ENCODE data around the gene CUEDC2.

The CUEDC2 gene

DNA sequence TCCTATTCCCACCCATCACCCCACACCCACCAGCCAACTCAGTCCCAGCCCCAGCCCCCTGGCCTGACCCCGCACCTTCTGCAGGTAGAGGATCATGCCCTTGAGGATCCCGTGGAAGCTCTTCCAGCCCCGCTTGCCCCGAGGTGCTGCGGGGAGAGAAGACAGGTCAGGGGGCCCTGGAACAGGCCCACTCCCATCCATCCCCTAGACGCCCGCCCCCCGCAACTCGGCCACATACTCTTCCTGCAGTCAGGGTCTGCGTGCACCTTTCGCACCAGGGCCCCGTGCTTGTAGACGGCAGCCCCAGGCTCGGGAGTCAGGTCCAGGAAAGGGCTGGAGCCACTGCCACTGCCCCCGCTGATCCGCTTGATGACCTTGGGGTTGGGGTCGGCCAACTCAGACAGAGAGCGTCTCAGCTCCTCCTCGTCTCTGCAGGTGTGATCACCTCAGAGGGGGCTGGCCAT, 27.2 kb downstream of the CUEDC2 start:
- ChIA-PET CTCF (interaction anchor here (0.7 to 7.2 kb wide), 6 partner anchors 8 to 235 kb away, joined by 3 to 41 read pairs (median 10); no protein-coding TSS in a partner anchor), POLR2A (interaction anchor here (2.1 kb wide), 1 partner anchor 15 kb away, joined by 8 read pairs; the partner anchor contains the start of gene FBXL15)
- Histone ChIP-seq H3K36me3 (ENCODE audit: control insufficient read depth in 2 of 2, insufficient read depth in 1 of 2, low read length in 2 of 2) (peaks cover 0 to 13% of the 10 kb centered on the region in 2 experiments; a peak in 1 of 3 replicates), H3K4me3 (ENCODE audit: low read depth, low read length) (no peak overlapping the region), H3K9me3 (ENCODE audit: control insufficient read depth, insufficient read depth, low read depth, low read length) (no peaks in the 10 kb centered on the region), H3K4me1 (ENCODE audit: control insufficient read depth, insufficient read depth, low read length) (no peaks in the 10 kb centered on the region; the same call in 1 of the 2 replicates), H3K27ac (ENCODE audit: extremely low read depth, low read depth, low read length) (no peak overlapping the region)
- TF ChIP-seq, protein P1, sequence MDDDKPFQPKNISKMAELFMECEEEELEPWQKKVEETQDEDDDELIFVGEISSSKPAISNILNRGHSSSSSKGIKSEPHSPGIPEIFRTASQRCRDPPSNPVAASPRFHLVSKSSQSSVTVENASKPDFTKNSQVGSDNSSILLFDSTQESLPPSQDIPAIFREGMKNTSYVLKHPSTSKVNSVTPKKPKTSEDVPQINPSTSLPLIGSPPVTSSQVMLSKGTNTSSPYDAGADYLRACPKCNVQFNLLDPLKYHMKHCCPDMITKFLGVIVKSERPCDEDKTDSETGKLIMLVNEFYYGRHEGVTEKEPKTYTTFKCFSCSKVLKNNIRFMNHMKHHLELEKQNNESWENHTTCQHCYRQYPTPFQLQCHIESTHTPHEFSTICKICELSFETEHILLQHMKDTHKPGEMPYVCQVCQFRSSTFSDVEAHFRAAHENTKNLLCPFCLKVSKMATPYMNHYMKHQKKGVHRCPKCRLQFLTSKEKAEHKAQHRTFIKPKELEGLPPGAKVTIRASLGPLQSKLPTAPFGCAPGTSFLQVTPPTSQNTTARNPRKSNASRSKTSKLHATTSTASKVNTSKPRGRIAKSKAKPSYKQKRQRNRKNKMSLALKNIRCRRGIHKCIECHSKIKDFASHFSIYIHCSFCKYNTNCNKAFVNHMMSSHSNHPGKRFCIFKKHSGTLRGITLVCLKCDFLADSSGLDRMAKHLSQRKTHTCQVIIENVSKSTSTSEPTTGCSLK (tag by site-specific recombination; IDR thresholded peaks at IDR 0.05): no peak
- TF ChIP-seq OVOL3 (tag by site-specific recombination; IDR thresholded peaks at IDR 0.05) (no peak), ZNF248 (tag by site-specific recombination; IDR thresholded peaks at IDR 0.05) (no peak), GLIS1 (tag by site-specific recombination; IDR thresholded peaks at IDR 0.05) (no peak), ZNF404 (tag by site-specific recombination; IDR thresholded peaks at IDR 0.05) (no peak), ZNF366 (tag by site-specific recombination; conservative IDR thresholded peaks at IDR 0.05) (no peak), ZNF768 (tag by site-specific recombination; IDR thresholded peaks at IDR 0.05) (no peak), ZNF843 (tag by site-specific recombination; IDR thresholded peaks at IDR 0.05) (no peak)
- TF ChIP-seq, protein P2, sequence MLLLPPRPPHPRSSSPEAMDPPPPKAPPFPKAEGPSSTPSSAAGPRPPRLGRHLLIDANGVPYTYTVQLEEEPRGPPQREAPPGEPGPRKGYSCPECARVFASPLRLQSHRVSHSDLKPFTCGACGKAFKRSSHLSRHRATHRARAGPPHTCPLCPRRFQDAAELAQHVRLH (tag by site-specific recombination; IDR thresholded peaks at IDR 0.05): no peak

- TF ChIP-seq, protein P3, sequence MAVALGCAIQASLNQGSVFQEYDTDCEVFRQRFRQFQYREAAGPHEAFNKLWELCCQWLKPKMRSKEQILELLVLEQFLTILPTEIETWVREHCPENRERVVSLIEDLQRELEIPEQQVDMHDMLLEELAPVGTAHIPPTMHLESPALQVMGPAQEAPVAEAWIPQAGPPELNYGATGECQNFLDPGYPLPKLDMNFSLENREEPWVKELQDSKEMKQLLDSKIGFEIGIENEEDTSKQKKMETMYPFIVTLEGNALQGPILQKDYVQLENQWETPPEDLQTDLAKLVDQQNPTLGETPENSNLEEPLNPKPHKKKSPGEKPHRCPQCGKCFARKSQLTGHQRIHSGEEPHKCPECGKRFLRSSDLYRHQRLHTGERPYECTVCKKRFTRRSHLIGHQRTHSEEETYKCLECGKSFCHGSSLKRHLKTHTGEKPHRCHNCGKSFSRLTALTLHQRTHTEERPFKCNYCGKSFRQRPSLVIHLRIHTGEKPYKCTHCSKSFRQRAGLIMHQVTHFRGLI (tag by site-specific recombination; IDR thresholded peaks at IDR 0.05): no peak
- TF ChIP-seq YY2 (tag by site-specific recombination; IDR thresholded peaks at IDR 0.05) (no peak), ZNF48 (tag by site-specific recombination; IDR thresholded peaks at IDR 0.05) (no peak), HOXC10 (CRISPR knock-in tag; IDR thresholded peaks at IDR 0.05) (no peak), ZNF112 (tag by site-specific recombination; IDR thresholded peaks at IDR 0.05) (no peak), ZBTB7A (tag by site-specific recombination; IDR thresholded peaks at IDR 0.05; ENCODE audit: low read depth) (no peak), KLF9 (tag by site-specific recombination; IDR thresholded peaks at IDR 0.05; ENCODE audit: low read depth) (no peak), ZNF350 (tag by site-specific recombination; IDR thresholded peaks at IDR 0.05) (no peak), ZNF169 (tag by site-specific recombination; IDR thresholded peaks at IDR 0.05) (no peak), ZNF830 (tag by site-specific recombination; IDR thresholded peaks at IDR 0.05; ENCODE audit: low read depth) (no peak), ZNF664 (tag by site-specific recombination; IDR thresholded peaks at IDR 0.05) (no peak), ZNF146 (tag by site-specific recombination; IDR thresholded peaks at IDR 0.05) (no peak), ZNF768 (tag by site-specific recombination; IDR thresholded peaks at IDR 0.05) (no peak), ZNF26 (tag by site-specific recombination; IDR thresholded peaks at IDR 0.05) (no peak), ZNF76 (tag by site-specific recombination; IDR thresholded peaks at IDR 0.05; ENCODE audit: borderline replicate concordance, low read depth) (no peak), OVOL3 (tag by site-specific recombination; IDR thresholded peaks at IDR 0.05) (no peak)
- TF ChIP-seq, protein P4, sequence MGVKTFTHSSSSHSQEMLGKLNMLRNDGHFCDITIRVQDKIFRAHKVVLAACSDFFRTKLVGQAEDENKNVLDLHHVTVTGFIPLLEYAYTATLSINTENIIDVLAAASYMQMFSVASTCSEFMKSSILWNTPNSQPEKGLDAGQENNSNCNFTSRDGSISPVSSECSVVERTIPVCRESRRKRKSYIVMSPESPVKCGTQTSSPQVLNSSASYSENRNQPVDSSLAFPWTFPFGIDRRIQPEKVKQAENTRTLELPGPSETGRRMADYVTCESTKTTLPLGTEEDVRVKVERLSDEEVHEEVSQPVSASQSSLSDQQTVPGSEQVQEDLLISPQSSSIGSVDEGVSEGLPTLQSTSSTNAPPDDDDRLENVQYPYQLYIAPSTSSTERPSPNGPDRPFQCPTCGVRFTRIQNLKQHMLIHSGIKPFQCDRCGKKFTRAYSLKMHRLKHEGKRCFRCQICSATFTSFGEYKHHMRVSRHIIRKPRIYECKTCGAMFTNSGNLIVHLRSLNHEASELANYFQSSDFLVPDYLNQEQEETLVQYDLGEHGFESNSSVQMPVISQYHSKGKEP (tag by site-specific recombination; IDR thresholded peaks at IDR 0.05): no peak
- Histone ChIP-seq H3K4me3 (ENCODE audit: low read depth, low read length) (no peak overlapping the region), H3K27ac (ENCODE audit: extremely low read depth, low read depth, low read length) (no peak overlapping the region), H3K9me3 (ENCODE audit: control insufficient read depth, insufficient read depth, low read depth, low read length) (no peaks in the 10 kb centered on the region), H3K4me1 (ENCODE audit: control insufficient read depth, insufficient read depth, low read length) (no peaks in the 10 kb centered on the region; the same call in 1 of the 2 replicates), H3K36me3 (ENCODE audit: control insufficient read depth in 2 of 2, insufficient read depth in 1 of 2, low read length in 2 of 2) (peaks cover 0 to 13% of the 10 kb centered on the region in 2 experiments; a peak in 1 of 3 replicates)
- POLR2A ChIA-PET: interaction anchor here (0.6 to 2.1 kb wide), 2 partner anchors 16 to 17 kb away, joined by 4 to 8 read pairs; partner anchors contain the start of gene FBXL15
- CTCF ChIA-PET: interaction anchor here (0.7 to 7.2 kb wide), 14 partner anchors 8 to 235 kb away, joined by 3 to 41 read pairs (median 4); no protein-coding TSS in a partner anchor
These were observed 27.8 kb downstream of the CUEDC2 start for GRCh38 chr10:102404361-102405107.
